Smooth muscle cell (in vitro differentiated cells): ENCODE results near the gene IGFL4. TPM values are rescaled to one million over a fixed set of nuclear protein-coding genes. Genes with fewer than 3 reads are reported as not detected.

ENCODE experiments used
- DNase-seq: peaks from one replicate; lab custom pipeline; 2025; ENCODE audit not compliant: unreplicated experiment; lab: John Stamatoyannopoulos, UW
- H2AFZ ChIP-seq: fragments of 200-600 bp; sonication (generic); 2 replicates; pipeline ENCODE4 v1.6.0; 2016; ENCODE audit warnings: antibody characterized with exemption, low read depth, mild to moderate bottlenecking
- H3F3A ChIP-seq: fragments of 200-600 bp; sonication (generic); 2 replicates; pipeline ENCODE4 v1.6.0; 2017; ENCODE audit warnings: antibody characterized with exemption, low read depth
- H3K27ac ChIP-seq: fragments of 200-600 bp; sonication (generic); 2 replicates; pipeline ENCODE4 v1.5.1; 2016; ENCODE audit warnings: low read depth, mild to moderate bottlenecking
- H3K27me3 ChIP-seq: fragments of 200-600 bp; sonication (generic); 2 replicates; pipeline ENCODE4 v1.6.1; 2016; ENCODE audit warnings: low read depth, mild to moderate bottlenecking
- H3K36me3 ChIP-seq: fragments of 200-600 bp; sonication (generic); 2 replicates; pipeline ENCODE4 v1.5.1; 2016; ENCODE audit warnings: low read depth
- H3K4me1 ChIP-seq: fragments of 200-600 bp; sonication (generic); 2 replicates; pipeline ENCODE4 v1.5.1; 2016; ENCODE audit warnings: low read depth
- H3K4me2 ChIP-seq: fragments of 200-600 bp; sonication (generic); 2 replicates; pipeline ENCODE4 v1.6.0; 2016; ENCODE audit warnings: mild to moderate bottlenecking
- H3K4me3 ChIP-seq: fragments of 200-600 bp; sonication (generic); 2 replicates; pipeline ENCODE4 v1.5.1; 2016; ENCODE audit warnings: mild to moderate bottlenecking
- H3K79me2 ChIP-seq: fragments of 200-600 bp; sonication (generic); 2 replicates; pipeline ENCODE4 v1.6.0; 2016; ENCODE audit warnings: low read depth, mild to moderate bottlenecking
- H3K9ac ChIP-seq: fragments of 200-600 bp; sonication (generic); 2 replicates; pipeline ENCODE4 v1.6.0; 2016; ENCODE audit warnings: low read depth
- H3K9me3 ChIP-seq: fragments of 200-600 bp; sonication (generic); replicated peaks from 2 replicates; pipeline ENCODE4 v1.5.1; 2016; ENCODE audit warnings: low read depth
- H4K20me1 ChIP-seq: fragments of 200-600 bp; sonication (generic); 2 replicates; pipeline ENCODE4 v1.6.0; 2016; ENCODE audit warnings: low read depth
- CTCF ChIP-seq: fragments of 200-600 bp; sonication (generic); IDR thresholded peaks from 2 replicates; pipeline ENCODE4 v1.5.1; 2017; ENCODE audit warnings: borderline replicate concordance, mild to moderate bottlenecking, antibody characterized with exemption; ENCODE audit not compliant: insufficient read depth, poor library complexity, severe bottlenecking
- WGBS: methylation state at CpG from one replicate; pipeline ENCODE4 v1.1.7; 2016; ENCODE audit warnings: low lambda C conversion rate; 5-methylcytosine and 5-hydroxymethylcytosine counted together
- polyA plus RNA-seq: library from polyadenylated mRNA; unstranded; fragments of >200 nt; fragmentation: Nextera tagmentation; extraction: Ambion mirVana; gene quantifications from 2 replicates; pipeline ENCODE4 v1.2.1, GENCODE V29; 2016
- total RNA-seq: library from RNA; depleted of rRNA; stranded (reverse); fragments of >200 nt; gene quantifications from 2 replicates; pipeline ENCODE4 v1.2.3, GENCODE V29; 2014

The IGFL4 gene
- total and polyA plus RNA-seq, 2 experiments from 2014 or later = 0.45 TPM; not detected in 1

GRCh38 chr19:46058778-46059177 is 18.0 kb upstream of the IGFL4 start:
- Histone ChIP-seq H3K36me3 (no peaks in the 10 kb centered on the region), H3K4me2 (no peak overlapping the region), H3K4me3 (no peak overlapping the region), H3K27ac (no peak overlapping the region), H4K20me1 (no peaks in the 10 kb centered on the region), H3K79me2 (no peaks in the 10 kb centered on the region), H3K27me3 (peaks cover 9% of the 10 kb centered on the region), H2AFZ (no peak overlapping the region), H3K9me3 (no peaks in the 10 kb centered on the region), H3F3A (no peaks in the 10 kb centered on the region), H3K9ac (no peak overlapping the region), H3K4me1 (no peaks in the 10 kb centered on the region)
- WGBS = 91% methylated on average over 3 of the region's 3 CpGs
- no peak for DNase-seq
- TF ChIP-seq CTCF = no peak

GRCh38 chr19:46056536-46056935 is 15.7 kb upstream of the IGFL4 start:
- Histone ChIP-seq H3K4me1 (no peaks in the 10 kb centered on the region), H3K27me3 (peaks cover 18% of the 10 kb centered on the region), H3K79me2 (no peaks in the 10 kb centered on the region), H3K9me3 (no peaks in the 10 kb centered on the region), H3K4me2 (no peak overlapping the region), H3K27ac (peak overlapping the region; percentile 43), H3K4me3 (no peak overlapping the region), H2AFZ (no peak overlapping the region), H4K20me1 (no peaks in the 10 kb centered on the region), H3F3A (no peaks in the 10 kb centered on the region), H3K36me3 (no peaks in the 10 kb centered on the region), H3K9ac (no peak overlapping the region)
- no peak for TF ChIP-seq CTCF
- DNase-seq = no peak
- 55% methylated on average over 4 of the region's 4 CpGs for WGBS

- Histone ChIP-seq H4K20me1 (no peaks in the 10 kb centered on the region), H3K4me1 (no peaks in the 10 kb centered on the region), H3K4me3 (no peak overlapping the region), H3K9ac (no peak overlapping the region), H3K36me3 (no peaks in the 10 kb centered on the region), H3K79me2 (no peaks in the 10 kb centered on the region), H2AFZ (no peak overlapping the region), H3K27ac (no peak overlapping the region), H3K27me3 (peaks cover 29% of the 10 kb centered on the region), H3F3A (no peaks in the 10 kb centered on the region), H3K4me2 (no peak overlapping the region), H3K9me3 (no peaks in the 10 kb centered on the region)
- 80% methylated on average over 4 of the region's 4 CpGs for WGBS
- TF ChIP-seq CTCF = no peak
- DNase-seq = no peak
Measured at GRCh38 chr19:46052896-46053295, 12.1 kb upstream of the IGFL4 start.

- no peak overlapping the region for H2AFZ ChIP-seq
- H3K4me3 ChIP-seq = no peak overlapping the region
- H3K27me3 ChIP-seq = peaks cover 34% of the 10 kb centered on the region
- 49% methylated on average over 7 of the region's 7 CpGs for WGBS
- DNase-seq = no peak
- no peak overlapping the region for H3K4me2 ChIP-seq
- H3K9ac ChIP-seq = no peak overlapping the region
- no peak for TF ChIP-seq CTCF
- H3K79me2 ChIP-seq = no peaks in the 10 kb centered on the region
- H3K27ac ChIP-seq = no peak overlapping the region
- no peaks in the 10 kb centered on the region for H3F3A ChIP-seq
- no peaks in the 10 kb centered on the region for H3K36me3 ChIP-seq
- no peaks in the 10 kb centered on the region for H3K4me1 ChIP-seq
- no peaks in the 10 kb centered on the region for H3K9me3 ChIP-seq
- H4K20me1 ChIP-seq = no peaks in the 10 kb centered on the region
Measured at GRCh38 chr19:46049597-46049996, 8.8 kb upstream of the IGFL4 start.
